Kidney epithelial cell (primary cell): ENCODE measurements around the gene TMEM184C. TPM values are rescaled to one million over a fixed set of nuclear protein-coding genes. Genes with fewer than 3 reads are reported as not detected.

ENCODE experiments used
- DNase-seq: peaks from one replicate; pipeline ENCODE4 v3.0.0-alpha.2; 2010; ENCODE audit warnings: low read depth
- H3K27me3 ChIP-seq: 2 replicates; pipeline ENCODE4 v1.6.0; 2011; ENCODE audit warnings: low read length; ENCODE audit not compliant: control insufficient read depth, insufficient read depth
- H3K36me3 ChIP-seq: 2 replicates; pipeline ENCODE4 v1.5.1; 2011; ENCODE audit warnings: low read length; ENCODE audit not compliant: control insufficient read depth, insufficient read depth
- H3K4me3 ChIP-seq: 2 replicates; pipeline ENCODE4 v1.5.1; 2011; ENCODE audit warnings: low read depth, mild to moderate bottlenecking, control low read depth, low read length
- CTCF ChIP-seq: IDR thresholded peaks from 2 replicates; pipeline ENCODE4 v1.5.1; 2011; ENCODE audit warnings: mild to moderate bottlenecking, moderate library complexity, low read length, control low read depth, inconsistent platforms; ENCODE audit not compliant: insufficient read depth, poor library complexity, severe bottlenecking
- total RNA-seq: library from RNA; depleted of rRNA; stranded (reverse); fragments of >200 nt; gene quantifications from 2 replicates; pipeline ENCODE4 v1.2.3, GENCODE V29; 2015

Gene TMEM184C
- total RNA-seq, 1 donor from 2014 or later: 37.6 TPM

DNA sequence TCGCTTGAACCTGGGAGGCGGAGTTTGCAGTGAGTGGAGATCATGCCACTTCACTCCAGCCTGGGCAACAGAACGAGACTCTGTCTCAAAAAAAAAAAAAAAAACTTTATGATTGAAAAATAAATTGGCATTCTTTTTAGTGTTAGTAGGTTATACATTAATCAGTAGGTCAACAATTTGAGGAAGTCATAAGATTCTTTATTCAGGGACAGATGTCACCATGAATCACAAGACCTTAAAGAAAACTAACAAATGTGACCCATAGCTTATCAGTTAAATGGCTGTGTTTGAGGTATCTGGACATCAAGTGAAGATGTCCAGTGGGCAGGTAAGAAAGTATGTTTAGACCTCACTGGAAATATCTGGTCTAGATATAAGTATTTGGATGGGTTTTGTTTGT, 76.0 kb downstream of the TMEM184C start:
- no peak for DNase-seq

DNA sequence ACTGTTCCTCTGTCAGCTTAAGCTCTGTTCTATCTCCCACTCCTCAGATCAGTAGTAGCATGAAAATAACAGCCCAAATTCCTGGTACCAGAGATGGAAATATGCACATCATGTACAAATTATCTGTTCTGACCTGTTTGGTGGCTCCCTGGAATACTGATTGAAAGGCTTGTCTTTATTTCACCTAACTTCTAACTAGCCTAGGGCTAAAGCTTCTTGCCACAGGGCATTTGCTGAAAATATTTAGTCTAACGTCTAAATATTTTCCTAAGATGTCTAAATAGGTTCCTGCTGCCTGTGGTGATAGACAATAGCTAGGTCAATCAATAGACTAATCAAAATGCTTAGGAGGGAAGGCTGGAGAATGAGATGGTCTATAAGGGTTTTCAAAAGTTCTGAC, 79.7 kb downstream of the TMEM184C start:
- TF ChIP-seq CTCF: no peak
- no peak overlapping the region for H3K4me3 ChIP-seq
- DNase-seq: no peak

More for the DNA sequence above, 76.0 kb downstream of the TMEM184C start:
- no peak overlapping the region for H3K4me3 ChIP-seq
- H3K27me3 ChIP-seq: no peaks in the 10 kb centered on the region
- no peak for TF ChIP-seq CTCF
- no peaks in the 10 kb centered on the region for H3K36me3 ChIP-seq

GRCh38 chr4:147704846-147705245, 87.6 kb downstream of the TMEM184C start:
- Histone ChIP-seq H3K4me3 (no peak overlapping the region), H3K36me3 (no peaks in the 10 kb centered on the region), H3K27me3 (no peaks in the 10 kb centered on the region)
- peak; percentile 35 for DNase-seq
- no peak for TF ChIP-seq CTCF

More for the DNA sequence above, 79.7 kb downstream of the TMEM184C start:
- Histone ChIP-seq H3K36me3 (no peaks in the 10 kb centered on the region), H3K27me3 (no peaks in the 10 kb centered on the region)

GRCh38 chr4:147707892-147708672, 90.9 kb downstream of the TMEM184C start:
- H3K36me3 ChIP-seq: no peaks in the 10 kb centered on the region
- H3K4me3 ChIP-seq: no peak overlapping the region
- no peak for DNase-seq
- TF ChIP-seq CTCF: peak; percentile 75
- no peaks in the 10 kb centered on the region for H3K27me3 ChIP-seq

DNA sequence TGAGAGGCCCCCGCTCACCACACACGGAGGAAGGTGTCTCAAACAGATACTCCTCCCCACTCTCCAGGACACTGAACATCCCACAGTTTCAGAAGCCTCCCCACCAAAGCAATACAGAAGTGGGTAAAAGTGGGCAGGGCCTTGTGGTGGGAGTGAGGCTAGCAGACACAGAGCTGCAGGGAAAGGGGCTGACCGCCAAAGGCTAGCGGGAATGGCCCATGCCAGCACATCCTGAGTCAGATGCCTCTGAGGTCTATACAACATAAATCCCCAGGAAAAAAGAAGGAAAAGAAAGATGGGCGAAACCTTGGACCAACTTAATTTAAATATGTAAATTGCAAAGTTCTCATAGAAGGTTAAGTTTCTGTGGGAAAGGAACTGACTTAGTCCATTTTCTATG, 92.8 kb downstream of the TMEM184C start:
- H3K36me3 ChIP-seq: no peaks in the 10 kb centered on the region
- H3K4me3 ChIP-seq: no peak overlapping the region
- H3K27me3 ChIP-seq: no peaks in the 10 kb centered on the region
- no peak for TF ChIP-seq CTCF
- DNase-seq: no peak
